Measurements from ENCODE around the gene OR6X1.
"Not testable (repeated sequence)": the region's sequence is repeated elsewhere in the genome, so short reads cannot be mapped to it uniquely, and the experiment has no call there.

OR6X1 gene

DNA sequence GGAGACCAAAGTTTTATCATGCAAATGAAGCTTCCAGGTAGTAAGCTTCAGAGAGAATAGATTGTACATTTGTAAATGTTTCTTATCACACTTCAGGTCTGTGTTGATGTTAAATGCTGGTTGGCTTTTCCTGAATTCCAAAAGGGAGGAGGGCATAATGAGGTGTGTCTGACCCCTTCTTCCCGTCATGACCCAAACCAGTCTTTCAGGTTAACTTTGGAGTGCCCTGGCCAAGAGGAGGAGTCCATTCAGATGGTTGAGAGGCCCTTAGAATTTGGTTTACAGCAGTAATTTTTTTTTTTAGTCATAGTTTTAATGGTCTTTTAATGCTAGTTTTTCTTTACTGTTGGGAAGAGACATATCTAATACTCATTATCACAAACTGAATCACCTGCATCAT is 2.5 kb downstream of the OR6X1 start:
- DNase-seq: no peak

DNA sequence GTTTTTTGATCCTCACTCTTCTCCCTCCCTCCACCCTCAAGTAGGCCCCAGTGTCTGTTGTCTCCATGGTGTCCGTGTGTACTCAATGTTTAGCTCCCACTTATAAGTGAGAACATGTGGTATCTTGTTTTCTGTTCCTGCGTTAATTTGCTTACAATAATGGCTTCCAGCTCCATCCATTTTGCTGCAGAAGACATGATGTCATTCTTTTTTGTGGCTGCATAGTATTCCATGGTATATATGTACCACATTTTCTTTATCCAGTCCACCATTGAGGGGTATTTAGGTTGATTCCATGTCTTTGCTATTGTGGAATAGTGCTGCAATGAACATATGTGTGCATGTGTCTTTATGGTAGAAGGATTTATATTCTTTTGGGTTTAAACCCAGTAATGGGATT is 6.0 kb downstream of the OR6X1 start:
- not testable (repeated sequence) for DNase-seq

GRCh38 chr11:123745764-123746451 is 8.4 kb downstream of the OR6X1 start:
- DNase-seq: no peak

DNA sequence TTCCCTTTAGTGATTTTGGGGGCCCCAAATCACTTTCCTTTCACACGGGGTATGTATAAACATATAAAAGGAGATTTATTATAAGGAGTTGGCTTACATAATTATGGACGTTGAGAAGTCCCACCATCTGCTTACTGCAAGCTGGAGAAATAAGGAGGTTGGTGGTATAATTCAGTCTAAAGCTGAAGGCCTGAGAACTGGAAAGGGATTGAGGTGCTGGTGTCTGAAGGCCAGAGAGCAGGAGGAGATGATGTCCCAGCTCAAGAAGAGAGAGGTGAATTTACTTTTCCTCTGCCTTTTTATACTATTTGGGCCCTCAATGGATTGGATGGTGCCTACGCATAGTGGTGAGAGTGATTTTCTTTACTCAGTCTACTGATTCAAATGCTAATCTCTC is 11.6 kb downstream of the OR6X1 start:
- DNase-seq: no peak

DNA sequence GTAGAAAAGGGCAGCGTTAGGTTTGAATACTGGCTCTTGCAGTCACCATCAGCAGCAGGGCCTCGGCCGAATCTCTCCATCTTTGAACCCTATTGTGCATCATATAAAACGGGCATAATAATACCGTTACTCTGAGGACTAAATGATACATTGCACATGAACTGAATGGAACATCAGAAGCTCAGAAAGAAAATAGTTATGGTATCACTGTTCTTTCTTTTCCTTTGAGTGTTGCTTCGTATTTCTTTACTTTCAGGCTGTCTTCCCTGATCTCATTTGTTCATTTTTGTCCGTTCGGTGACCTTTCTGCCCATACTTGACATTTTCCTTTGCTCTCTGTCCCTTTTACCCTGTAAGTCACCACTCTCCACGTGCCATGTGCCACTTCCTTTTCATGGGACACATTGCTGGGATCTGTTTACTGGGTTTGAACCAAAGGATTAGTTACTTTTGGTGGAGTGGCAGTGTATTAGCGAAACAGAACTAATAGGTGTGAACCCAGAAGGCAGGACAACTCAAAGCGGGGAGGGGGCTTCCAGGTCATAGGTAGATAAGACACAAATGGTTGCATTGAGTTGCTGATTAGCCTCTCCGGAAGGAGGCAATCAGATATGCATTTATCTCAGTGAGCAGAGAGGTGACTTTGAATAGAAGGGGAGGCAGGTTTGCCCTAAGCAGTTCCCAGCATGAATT is 12.1 kb downstream of the OR6X1 start:
- no peak for DNase-seq

DNA sequence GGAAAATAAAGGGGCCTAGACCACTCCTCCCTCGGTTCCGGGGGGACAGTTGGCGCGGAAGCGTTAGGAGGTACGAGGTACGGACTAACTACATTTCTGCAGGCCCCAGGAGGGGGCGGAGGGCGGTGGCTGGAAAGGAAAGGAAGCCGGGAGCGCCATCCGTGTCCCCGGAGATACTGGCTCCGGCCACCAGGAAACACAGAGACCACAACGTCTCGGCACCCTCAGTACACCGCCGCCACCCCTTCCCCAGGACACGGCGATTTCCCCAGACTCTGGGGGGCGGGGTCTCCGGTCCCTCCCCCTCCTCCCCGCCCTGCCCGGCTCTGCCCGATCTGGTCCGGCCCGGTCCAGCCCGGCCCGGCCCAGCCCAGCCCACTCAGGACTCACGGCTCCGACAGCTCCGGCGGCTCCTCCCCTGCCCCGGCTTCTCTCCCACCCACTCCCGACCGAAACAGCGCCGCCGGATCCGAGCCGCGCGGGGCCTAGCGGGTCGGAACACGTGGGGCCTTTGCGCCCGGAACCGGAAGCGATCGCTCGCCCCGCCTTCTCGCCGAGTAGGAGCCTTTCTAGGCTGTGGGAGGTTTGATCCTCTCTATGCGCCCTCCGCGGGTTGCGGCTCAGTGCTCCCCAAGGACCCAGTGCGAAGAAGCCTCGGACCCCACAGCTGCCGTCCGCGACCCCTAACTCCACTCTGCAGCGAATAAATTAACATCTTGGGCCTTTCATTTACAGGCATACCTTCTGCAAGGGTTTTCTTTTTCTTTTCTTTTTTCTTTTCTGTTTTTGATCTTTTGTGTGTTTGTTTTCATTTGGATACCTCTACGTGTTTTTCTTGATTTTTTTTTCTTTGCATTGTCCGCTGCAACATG is 12.9 kb downstream of the OR6X1 start, which contains the start of gene ZNF202:
Gene ZNF202 (minus strand): TSS at position 502 of the 872 bp plus-strand sequence. CDS start 10,772 bp downstream, outside the sequence.
- DNase-seq: peak; percentile 91

- DNase-seq: no peak
These were observed 13.5 kb downstream of the OR6X1 start for GRCh38 chr11:123740787-123741158.

DNA sequence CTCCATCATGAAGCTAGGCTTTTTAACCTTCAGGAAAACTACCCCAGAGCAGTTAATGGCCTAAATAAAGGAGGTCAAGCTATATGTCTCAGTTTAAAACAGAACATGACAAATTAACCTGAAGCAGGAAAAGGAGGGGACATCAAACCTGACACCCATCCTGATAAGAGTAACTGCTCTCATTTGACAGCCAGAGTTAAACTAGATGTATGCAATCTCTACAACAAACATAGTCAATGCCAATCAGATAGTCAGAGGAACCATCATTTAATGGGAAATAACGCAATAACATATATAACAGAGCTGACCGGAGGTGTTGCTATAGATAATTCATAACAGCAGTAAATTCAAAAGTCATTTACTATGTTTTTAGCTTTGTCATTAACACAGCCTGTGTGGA is 15.9 kb downstream of the OR6X1 start:
- DNase-seq: no peak

DNA sequence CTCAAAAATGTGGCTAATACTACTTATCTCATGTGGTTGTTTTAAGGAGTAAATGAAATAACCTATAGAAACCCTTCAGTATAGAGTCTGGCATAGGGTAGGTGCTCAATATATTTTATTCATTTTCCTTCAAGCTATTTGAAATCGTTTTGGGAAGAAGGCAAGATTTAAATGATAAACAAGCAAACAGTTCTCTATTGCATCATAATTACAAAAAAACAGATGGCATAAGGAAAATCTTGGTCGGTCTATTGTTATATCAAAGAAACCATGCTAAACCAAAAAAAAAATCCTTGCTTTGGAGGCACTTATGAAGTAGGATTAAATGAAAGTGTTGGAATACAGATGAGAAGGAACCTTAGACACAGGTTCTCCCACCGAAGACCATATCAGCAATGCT is 17.5 kb downstream of the OR6X1 start:
- DNase-seq: no peak

DNA sequence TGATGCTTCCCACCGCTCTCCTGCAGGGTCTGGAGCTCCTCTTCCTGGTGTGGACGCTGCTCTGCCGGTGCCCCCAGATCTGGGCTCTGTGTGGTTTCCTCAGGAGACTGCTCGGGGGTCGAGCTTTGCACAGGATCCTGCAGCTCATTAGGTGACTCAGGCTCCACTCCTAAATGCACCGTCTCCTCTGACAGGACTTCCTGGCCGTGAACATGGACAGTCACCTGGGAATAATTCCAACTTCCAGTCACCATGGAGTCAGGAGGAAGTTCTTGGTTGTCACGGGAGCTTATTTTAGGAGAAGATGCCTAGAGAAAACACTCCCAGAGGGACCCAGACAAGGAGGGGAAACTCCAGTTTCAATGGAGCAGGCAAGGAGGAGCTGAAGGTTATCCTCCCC is 24.7 kb downstream of the OR6X1 start:
- no peak for DNase-seq

DNA sequence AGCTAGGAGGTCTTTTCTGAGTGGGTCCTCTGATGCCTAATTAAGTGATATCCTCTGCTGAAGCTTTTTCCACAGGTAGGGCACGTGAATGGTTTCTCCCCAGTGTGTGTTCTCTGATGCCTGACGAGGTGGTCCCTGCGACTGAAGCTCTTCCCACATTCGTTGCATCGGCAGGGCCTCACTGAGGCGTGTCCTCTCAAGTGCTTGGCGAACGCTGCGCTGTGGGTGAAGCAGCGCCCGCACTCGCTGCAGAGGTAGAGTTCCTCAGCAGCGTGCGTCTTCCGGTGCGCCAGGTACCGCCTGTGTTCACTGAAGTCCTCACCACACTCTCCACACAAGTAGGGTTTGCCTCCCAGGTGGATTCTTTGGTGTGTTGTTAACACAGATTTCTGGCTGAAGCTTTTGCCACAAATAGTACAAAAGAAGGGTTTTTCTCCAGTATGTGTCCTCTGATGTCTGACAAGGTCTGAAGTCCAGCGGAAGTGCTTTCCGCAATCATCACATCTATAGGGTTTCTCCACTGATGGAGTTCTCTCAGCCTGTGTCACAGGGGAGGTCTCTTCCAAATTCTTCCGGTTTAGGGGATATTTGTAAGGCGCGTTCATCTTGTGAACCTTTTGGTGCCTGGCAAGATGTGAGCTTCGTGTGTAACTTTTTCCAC is 28.2 kb downstream of the OR6X1 start:
- no peak for DNase-seq

DNA sequence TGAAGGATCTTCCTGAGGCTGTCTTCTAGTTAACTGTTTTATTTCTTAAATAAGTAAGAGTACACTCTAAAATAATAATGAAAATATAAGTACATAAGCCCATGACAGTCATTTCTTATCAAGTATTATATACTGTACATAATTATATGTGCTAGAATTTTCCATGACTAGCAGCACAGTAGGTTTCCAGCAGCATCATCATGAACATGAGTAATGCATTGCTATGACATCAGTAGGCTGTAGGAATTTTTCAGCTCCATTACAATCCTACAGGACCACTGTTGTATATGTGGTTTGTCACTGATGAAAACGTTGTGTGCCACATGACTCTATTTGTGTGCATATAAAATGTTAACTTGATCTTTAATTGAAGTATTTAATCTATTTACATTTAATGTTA is 34.9 kb downstream of the OR6X1 start:
- DNase-seq: no peak

GRCh38 chr11:123718469-123718868 is 35.8 kb downstream of the OR6X1 start:
- DNase-seq: no peak

DNA sequence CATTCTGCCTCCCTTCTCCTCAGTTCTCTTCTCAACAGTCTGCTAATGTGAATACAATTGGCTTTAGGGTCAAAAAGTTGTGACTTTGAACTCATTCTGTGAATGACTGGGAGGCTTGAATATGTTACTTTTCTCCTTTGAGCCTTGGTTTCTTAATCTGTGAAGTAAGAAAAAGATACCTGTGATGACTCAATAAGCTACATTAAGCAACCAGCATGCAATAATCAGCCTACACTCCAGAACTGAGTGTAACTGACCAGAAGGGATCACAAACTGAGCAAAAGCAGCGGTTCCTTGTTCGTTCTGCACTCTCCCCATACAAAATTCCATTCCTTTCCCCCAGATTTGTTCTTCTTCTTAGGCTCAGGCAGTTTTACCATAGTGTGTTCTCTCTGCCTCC is 36.3 kb downstream of the OR6X1 start:
- DNase-seq: no peak

GRCh38 chr11:123712627-123713026 is 41.7 kb downstream of the OR6X1 start:
- not testable (repeated sequence) for DNase-seq

GRCh38 chr11:123707606-123708205 is 46.6 kb downstream of the OR6X1 start:
- peak; percentile 39 for DNase-seq

GRCh38 chr11:123707206-123707605 is 47.1 kb downstream of the OR6X1 start:
- no peak for DNase-seq

DNA sequence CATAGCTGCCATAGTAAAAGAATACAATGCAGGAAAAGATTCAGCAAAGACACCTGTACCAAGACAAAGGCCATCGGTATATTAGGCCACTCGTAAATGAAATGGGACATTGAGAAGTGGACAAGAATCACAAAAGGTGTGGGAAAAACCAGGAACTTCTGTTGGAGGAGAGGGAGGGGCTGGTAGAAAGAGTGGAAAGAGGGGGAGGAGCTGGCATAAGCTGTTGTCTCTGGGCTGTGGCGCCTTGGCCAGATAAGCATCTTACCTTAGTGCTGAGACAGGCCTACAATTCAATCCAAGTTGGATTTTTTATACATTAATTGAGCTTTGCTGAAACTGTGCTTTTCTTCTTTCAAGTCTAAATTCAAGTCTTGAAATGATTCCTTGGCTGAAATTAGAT is 50.0 kb downstream of the OR6X1 start:
- no peak for DNase-seq
